ENCODE results near the gene IL26.

DNA sequence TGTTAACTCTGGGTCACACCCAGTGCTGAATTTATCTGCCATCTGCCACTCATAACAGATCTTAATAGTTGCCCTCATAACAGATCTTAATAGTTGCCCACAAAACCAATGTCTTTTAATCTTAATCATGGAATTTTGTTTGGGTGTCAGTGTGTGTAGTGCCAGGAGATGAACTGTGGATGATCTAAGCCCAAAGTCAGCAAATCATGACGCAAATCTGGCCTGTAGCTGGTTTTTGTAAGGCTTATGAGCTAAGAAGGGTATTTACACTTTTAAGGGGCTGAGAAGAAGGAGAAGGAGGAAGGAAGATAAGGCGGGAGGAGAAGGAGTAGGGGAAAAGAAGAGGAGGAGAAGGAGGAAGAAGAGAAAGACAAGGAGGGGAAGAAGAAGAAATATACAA, 10.0 kb upstream of the IL26 start:
- TF ChIP-seq, protein P1, sequence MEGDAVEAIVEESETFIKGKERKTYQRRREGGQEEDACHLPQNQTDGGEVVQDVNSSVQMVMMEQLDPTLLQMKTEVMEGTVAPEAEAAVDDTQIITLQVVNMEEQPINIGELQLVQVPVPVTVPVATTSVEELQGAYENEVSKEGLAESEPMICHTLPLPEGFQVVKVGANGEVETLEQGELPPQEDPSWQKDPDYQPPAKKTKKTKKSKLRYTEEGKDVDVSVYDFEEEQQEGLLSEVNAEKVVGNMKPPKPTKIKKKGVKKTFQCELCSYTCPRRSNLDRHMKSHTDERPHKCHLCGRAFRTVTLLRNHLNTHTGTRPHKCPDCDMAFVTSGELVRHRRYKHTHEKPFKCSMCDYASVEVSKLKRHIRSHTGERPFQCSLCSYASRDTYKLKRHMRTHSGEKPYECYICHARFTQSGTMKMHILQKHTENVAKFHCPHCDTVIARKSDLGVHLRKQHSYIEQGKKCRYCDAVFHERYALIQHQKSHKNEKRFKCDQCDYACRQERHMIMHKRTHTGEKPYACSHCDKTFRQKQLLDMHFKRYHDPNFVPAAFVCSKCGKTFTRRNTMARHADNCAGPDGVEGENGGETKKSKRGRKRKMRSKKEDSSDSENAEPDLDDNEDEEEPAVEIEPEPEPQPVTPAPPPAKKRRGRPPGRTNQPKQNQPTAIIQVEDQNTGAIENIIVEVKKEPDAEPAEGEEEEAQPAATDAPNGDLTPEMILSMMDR (IDR thresholded peaks at IDR 0.05) = no peak
- TF ChIP-seq POLR2A (IDR thresholded peaks at IDR 0.05) = no peak
- TF ChIP-seq POLR2AphosphoS5 (IDR thresholded peaks at IDR 0.05; ENCODE audit: insufficient read depth in 1 of 2, low read depth in 1 of 2) = no peak

All from vagina (tissue), 2 donors.